ENCODE results near the gene INHBC.

The INHBC gene

GRCh38 chr12:57469296-57470164, 34.9 kb downstream of the INHBC start:
- no peak for DNase-seq (ENCODE audit: low read depth)

- no peak for DNase-seq (ENCODE audit: low read depth)
Observed at GRCh38 chr12:57470286-57470969, 35.8 kb downstream of the INHBC start.

- DNase-seq (ENCODE audit: low read depth), result no peak
Observed at GRCh38 chr12:57470970-57471656, 36.5 kb downstream of the INHBC start.

DNA sequence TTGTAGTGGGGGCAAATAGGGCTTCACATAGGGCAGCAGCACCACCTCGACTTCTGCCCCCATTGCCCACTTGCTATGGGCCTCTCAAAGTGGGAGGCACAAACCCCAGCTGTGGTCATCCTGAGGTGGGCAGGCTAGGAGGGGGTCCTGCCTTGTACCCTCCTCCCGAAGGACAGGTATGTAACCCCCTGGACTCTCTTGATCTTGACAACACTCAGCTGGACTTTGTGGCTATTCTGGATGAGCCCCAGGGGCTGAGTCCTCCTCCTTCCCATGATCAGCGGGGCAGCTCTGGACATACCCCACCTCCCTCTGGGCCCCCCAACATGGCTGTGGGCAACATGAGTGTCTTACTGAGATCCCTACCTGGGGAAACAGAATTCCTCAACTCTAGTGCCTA, 37.1 kb downstream of the INHBC start:
- DNase-seq (ENCODE audit: low read depth), result no peak

DNA sequence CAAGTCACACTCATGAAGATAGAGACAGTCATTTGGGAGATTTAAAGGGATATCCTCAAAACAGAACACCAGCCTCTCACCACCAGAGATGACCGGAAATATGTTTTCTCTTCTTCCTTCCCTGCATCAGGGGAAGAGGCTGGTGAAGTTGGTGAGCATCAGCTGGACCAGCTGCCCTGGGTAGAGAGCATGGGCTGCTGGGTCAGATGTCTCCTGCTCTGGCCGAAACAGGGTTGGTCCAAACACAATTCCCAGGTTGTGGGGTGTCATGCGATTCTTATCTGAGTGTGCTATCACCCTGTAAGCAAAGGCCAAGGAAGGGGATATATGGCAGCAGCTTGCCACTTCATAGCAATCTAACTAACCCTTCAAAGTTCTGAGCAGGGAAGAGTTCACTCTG, 37.8 kb downstream of the INHBC start:
- DNase-seq (ENCODE audit: low read depth), result no peak

- no peak for DNase-seq (ENCODE audit: low read depth)
Observed at GRCh38 chr12:57473392-57473791, 38.8 kb downstream of the INHBC start.

- DNase-seq (ENCODE audit: low read depth), result no peak
Observed at GRCh38 chr12:57473886-57474285, 39.3 kb downstream of the INHBC start.

- no peak for DNase-seq (ENCODE audit: low read depth)
Observed at GRCh38 chr12:57474430-57474829, 39.8 kb downstream of the INHBC start.

GRCh38 chr12:57474862-57475261, 40.3 kb downstream of the INHBC start:
- no peak for DNase-seq (ENCODE audit: low read depth)

- no peak for DNase-seq (ENCODE audit: low read depth)
Observed at GRCh38 chr12:57475271-57476161, 40.9 kb downstream of the INHBC start.

DNA sequence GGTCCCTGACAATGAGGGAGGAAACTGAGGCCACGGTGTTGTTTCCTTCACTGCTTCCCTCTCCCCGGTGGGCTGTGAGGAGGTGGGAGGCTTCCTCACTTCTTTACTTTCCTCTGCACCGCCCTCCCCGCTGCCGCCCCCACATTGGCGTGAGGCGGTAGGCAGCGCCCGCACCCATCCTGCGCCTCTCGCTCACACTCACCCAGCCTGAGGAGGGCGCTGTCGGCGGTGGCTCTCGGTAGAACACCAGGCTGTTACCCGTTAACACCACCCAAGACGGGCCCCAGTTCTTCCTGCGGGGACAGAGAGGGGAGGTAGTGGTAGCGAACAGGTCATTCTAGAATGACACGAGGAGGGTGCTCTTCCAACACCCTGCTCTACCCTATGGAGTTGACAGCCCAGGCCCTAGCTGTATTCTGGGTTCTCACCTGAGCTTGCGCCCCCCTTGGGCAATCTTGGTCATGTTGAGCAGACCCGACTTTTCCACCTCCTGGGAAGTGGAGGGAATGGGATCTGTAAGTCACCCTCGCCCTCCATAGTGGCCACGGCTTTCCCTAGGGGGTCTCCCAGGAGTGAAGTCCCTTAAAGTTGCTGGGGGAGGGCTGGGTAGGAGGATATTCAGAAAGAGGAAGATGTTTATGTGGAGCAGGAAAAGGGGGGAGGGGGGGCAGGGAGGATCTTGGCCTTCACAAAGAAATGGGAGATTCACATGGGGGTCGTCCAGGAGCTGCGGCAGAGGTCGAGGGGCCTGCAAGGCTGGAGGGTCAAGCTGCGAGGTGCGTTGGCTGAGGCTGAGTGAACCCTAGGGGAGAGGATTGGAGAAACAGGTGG, 41.8 kb downstream of the INHBC start:
- DNase-seq (ENCODE audit: low read depth), result no peak

DNA sequence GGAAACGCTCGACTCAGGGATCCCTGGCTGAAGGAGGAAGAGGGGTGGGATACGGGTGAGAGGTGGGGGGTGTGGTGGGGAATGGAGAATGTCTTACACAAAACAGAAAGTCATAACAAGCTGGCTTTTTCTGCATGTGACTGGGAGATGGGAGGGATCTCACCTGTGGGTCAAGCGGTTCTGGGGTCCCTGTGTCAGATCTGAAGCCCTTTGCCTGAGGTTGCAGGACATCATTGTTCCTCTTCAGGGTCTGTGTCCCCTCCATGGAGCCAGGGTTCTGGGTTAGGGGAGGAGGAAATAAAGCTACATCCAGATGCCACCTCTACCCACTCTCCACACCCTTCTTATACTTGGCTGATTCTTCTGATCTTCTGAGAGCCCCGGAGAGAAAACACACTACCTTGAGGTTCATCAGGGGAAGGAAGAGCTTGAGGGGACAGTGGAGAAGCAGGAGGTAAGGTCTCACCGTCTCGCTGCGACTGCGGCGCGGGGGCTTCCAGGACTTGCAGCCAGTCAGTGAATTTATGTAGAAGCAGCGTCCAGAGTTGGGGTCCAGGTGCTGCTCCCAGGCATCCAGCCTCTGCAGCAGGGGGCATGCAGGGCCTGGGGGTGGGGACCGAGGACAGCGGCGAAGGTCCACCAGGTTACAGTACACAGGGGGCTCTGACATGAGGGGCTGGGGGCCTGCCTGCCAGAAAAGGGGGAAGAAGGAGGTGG, 42.6 kb downstream of the INHBC start:
- no peak for DNase-seq (ENCODE audit: low read depth)

- DNase-seq (ENCODE audit: low read depth), result no peak
Observed at GRCh38 chr12:57477710-57478681, 43.4 kb downstream of the INHBC start.

- DNase-seq (ENCODE audit: low read depth), result no peak
Observed at GRCh38 chr12:57479043-57479375, 44.4 kb downstream of the INHBC start.

DNA sequence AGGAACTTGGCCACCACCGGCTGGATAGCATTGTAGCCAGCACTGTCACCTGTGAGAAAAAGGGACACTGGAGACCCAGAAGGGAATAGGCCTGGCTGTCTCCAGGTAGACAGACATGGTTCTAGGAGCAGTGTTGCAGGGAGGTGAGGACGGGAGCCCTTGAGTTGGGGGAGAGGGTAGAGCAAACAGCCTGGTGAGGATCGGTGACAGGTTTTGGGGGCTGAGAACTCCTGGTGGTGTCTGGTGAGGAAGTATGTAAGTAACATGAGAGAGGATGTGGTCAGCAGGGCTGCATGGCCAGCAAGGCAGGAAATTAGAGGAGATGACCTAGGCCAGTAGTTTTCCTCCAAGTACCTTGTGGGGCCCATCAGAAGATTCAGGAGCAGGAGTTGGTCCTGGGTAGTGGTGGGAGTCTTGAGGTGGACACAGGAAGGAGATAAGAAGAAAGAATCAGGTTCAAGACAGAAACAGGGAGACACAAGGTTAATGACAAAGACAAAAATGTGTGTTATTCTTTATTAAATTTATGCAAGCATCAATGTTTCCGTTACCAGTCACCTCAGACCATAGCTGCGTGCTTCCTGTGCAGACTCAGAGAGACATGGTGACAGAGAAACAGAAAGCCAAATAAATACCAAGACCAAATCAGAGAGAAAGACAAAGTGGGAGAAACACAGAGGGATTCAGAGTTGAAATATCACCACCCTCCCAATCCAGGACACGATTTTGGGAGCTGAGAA, 45.0 kb downstream of the INHBC start, which contains the start of gene ARHGAP9:
Gene ARHGAP9, minus strand, starts transcription at position 491 of the 740 bp plus-strand sequence. Its CDS starts 460 bp downstream, at position 31.
- DNase-seq (ENCODE audit: low read depth), result no peak

DNA sequence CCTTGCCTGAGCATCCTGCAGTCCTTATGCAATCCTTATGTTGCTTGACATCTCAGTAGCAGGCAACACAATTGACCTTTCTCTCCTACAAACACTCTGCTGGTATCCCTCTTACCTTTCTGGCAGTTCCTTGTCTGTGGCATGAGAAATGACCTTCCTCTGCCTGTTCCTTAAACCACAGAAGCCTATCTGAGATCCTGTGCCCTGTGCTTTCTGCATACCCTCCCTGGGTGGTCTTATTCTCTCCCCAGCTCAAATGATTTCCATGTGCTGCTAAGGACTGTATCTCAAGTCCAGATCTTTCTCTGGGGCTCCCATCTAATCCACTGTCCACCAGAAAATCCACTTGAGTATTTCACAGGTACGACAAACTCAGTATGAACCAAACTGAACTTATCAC, 47.1 kb downstream of the INHBC start:
- no peak for DNase-seq (ENCODE audit: low read depth)

- DNase-seq (ENCODE audit: low read depth), result no peak
Observed at GRCh38 chr12:57483466-57483865, 48.9 kb downstream of the INHBC start.

DNA sequence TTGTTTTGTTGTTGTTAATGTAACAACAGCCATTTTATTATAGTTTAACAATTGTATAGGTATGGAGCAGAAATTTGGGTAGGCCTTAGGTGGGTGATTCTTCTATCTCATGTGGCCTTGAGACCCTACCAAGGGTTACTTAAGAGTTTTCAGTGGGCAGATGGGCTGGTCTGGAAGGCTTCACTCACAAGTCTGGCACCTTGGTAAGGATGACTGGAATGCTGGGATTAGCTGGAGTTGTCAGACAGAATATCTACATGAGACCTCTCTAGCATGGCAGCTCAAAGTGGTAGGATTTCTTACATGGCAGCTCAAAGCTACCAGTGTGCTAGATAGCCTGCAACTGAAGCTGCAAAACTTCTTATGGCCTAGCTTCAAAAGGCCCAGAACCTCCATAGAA, 51.1 kb downstream of the INHBC start:
- no peak for DNase-seq (ENCODE audit: low read depth)

Measured in stimulated activated CD8-positive, alpha-beta memory T cell treated with anti-CD3 and anti-CD28 coated beads, Interleukin-15, amount 100 ng/mL, for 24 hours (primary cell).